A172 (cell line): ENCODE data around the gene DCHS2. TPM values are rescaled to one million over a fixed set of nuclear protein-coding genes. Genes with fewer than 3 reads are reported as not detected.
A peak's percentile ranks its signal among the peaks of the same experiment; 100 is the strongest.

ENCODE experiments used
- DNase-seq: peaks from one replicate; pipeline ENCODE4 v3.0.0-alpha.2; 2015; ENCODE audit warnings: low spot score
- total RNA-seq: library from RNA; depleted of rRNA; stranded (reverse); fragments of >200 nt; shearing (Covaris generic); gene quantifications from 2 replicates; pipeline ENCODE4 v1.2.3, GENCODE V29; 2014

DCHS2 gene
- total RNA-seq, 1 experiment from 2014 or later = not detected

DNA sequence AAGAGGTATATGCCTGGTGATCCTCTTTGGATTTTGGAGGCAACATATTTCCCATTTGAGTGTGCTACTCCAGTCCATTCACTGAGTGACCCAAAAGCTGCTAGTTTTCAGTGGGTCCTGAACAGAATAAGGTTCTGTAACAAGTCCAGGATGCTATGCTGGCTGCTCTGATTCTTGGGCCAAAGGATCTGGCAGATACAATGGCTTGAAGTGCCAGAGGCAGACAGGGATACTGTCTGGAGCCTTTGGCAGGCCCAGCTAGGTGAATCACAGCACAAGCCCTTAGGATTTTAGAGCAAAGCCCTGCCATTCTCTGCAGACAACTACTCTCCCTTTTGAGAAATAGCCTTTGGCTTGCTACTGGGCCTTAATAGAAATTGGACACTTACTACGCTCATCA is 40.6 kb downstream of the DCHS2 start:
- DNase-seq = no peak

- DNase-seq = no peak
Observed at GRCh38 chr4:154444958-154445357, 46.6 kb downstream of the DCHS2 start.

GRCh38 chr4:154441982-154442381 is 49.6 kb downstream of the DCHS2 start:
- no peak for DNase-seq

GRCh38 chr4:154441124-154441523 is 50.5 kb downstream of the DCHS2 start:
- DNase-seq = no peak

GRCh38 chr4:154439224-154439623 is 52.4 kb downstream of the DCHS2 start:
- DNase-seq = no peak

- no peak for DNase-seq
Observed at GRCh38 chr4:154435895-154436294, 55.7 kb downstream of the DCHS2 start.

- no peak for DNase-seq
Observed at GRCh38 chr4:154433543-154433942, 58.1 kb downstream of the DCHS2 start.

- DNase-seq = no peak
Observed at GRCh38 chr4:154429176-154429575, 62.4 kb downstream of the DCHS2 start.

DNA sequence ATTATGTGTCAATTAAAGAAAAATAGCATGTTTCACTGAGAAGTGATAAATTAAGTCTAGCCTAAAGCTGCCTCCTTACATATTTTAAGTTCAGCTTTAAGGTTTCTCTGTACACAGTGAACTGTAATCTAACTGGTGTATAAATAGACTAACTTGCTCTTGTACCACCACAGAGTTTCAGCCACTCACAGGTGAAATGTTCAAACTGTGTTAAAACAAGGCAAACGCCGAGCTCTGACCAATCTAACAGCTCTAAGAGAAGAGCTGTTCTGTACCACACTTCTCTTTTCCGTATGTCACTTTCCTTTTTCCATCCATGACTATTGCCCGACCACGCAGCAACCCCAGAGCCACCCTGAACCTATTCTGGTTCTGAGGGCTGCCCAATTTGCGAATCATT is 64.5 kb downstream of the DCHS2 start:
- DNase-seq = no peak

DNA sequence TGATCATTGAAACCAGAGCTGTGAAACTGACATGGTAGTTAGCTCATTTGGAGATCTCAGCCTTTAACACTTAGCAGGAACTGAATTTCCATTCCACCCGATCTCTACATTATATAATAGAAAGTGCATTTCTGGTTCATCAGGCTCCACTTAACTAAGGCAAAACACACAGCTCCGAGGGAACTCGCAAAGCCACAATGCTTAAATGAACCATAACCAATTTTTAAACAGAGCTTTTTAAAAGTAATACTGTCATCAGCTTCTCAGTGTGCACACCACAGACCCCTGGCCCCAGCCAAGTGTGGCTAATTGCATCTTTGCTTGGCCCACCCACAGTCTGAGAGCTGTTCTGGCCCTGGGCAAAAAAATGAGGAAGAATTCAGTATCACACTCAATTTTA is 66.1 kb downstream of the DCHS2 start:
- no peak for DNase-seq

DNA sequence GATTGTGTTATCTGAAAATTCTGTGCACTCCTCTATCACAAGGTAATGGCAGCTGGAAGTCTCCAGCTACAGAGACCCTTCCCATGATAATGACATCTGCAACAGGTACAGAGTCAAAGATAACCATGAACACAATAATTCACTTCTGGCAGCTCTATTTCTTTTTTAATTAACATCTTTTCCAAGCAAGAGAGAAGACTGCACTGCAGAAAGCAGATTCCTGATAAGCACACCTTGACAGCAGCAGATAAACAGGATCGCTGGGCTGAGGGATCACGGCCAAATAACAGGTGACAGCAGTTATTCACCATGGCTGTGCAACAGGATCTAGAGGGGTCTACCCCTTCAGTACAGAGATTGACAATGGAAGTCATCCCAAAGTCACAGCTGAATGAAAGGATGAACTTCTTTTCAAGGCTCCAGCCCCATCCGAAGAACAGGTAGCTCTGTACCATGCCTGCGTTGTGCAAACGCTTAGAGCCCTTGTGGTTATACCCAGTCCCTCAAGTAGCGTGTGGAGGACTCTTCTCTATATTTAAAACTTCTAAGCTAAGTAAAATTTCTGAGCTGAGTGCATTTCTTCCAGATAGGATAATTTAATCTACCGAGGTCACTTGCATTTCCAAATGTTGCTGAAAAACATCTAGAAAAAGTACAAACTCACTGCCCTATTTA is 66.7 kb downstream of the DCHS2 start:
- DNase-seq = no peak

DNA sequence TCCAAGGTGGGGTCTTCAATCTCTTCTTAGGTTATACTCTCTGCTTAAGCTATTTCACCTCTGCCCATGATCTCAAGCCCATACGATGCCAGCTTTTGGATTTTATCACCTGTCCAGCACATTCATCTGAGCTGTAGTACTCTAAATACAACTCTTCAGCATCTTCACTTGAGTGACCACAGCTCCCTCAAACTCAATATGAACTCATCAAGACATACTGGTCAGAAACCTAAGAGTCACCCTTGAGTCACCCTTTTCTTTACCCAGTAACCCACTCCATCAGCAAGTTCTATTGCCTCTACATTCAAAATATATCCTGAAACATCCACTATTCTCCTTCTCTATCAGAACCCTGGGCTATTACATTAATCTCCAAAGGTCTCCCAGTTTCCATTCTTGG is 69.4 kb downstream of the DCHS2 start:
- DNase-seq = no peak

DNA sequence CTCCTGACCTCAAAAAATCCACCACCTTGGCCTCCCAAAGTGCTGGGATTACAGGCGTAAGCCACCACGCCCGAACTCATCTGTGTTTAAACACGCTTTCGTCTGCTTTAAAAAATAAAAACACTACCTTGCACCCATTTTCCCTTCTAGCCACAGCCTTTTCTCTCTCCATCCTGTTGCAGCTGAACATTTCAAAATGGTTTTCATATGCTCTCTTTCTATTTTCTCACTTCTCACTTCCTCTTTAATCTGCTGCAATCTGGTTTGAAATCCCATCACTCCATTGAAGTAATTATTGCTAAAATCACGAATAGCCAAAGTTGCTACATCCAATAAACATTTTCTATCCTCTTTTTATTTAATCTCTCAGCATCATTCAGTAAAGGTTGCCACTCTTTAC is 70.0 kb downstream of the DCHS2 start:
- no peak for DNase-seq

DNA sequence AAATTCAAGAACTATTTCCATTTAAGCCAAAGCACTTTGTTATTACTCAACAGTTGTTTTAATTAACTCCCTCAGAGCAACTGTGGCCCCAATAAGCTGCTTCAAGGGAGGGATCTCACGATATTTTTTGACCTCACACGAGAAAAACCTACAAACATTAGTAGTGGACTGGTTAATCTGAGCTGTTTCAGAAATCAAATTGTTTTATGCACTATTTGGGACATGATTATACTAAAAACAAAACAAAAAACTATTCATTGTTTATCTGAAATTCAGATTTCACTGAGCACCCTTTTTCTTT is 74.3 kb downstream of the DCHS2 start:
- no peak for DNase-seq

DNA sequence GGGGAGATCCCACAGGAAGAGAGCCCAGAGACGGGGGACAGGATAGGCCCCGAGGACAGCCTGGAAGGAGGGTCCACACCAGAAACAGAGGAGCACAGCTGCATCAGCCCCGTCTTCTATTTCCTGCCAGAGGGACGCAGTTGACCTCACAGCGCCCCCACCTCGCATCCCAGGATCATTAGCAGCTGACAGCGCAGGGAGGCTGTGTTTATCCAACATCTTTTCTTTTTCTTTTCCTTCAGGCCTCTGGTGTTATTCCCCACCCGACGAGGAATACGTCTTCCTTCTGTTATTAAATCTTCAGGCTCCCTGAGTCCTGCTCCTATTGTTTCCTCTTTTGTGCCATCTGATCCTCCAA is 75.4 kb downstream of the DCHS2 start:
- no peak for DNase-seq

GRCh38 chr4:154415313-154415712 is 76.3 kb downstream of the DCHS2 start:
- no peak for DNase-seq

DNA sequence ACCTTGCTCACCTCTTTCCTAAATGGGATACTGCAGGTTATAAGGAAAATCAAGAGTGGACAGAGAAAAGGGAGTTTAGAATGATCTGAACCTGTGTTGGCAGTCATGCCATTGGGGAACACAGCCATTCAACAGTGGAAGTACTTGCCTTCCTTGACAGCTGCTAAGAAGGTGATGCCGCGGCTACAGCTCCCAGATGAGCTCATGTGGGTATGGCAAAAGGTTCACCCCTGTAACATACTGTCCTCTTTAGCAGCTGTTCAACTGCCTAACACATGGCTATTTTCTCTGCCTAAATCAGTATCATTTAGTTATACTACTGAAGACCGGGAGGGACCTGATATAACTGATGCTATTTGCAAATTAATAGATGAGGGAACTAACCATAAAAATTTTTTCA is 76.8 kb downstream of the DCHS2 start:
- DNase-seq = no peak

DNA sequence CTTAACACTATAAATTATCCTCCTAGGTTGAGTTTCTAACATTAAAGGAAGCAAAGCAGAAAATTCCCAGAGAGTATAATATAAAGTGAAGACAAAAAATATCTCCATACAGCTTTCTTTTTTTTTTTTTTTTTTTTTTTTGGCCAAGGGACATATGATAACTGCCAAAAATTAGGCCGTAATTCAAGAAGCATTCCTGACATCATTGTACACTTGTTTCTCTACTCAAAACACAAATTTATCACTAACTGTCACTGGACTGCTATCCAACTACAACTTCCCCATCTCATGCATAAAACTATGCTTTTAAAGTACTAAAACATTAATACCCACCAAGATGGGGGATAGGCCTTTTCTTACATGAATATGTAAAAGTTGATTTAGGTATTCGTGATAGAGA is 77.2 kb downstream of the DCHS2 start:
- no peak for DNase-seq

DNA sequence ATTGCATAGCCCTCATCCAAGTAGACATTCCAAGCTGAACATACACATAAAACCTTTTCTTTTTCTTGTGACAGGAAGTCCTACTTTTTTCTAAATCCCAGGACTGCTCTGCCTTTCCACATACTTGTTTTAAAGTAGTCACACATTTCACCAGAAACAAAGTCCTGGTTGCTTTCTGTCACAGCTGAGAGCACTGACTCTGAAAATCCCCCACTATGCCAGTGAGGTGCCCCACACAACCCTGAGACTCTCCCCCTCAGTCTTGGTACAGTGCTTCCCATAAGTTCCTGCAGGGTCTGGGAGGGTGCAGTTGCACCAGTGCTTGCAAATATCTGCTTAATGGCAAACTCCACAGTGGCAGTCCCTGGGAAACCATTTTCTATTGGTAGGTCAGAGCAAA is 84.2 kb downstream of the DCHS2 start:
- no peak for DNase-seq

GRCh38 chr4:154406018-154406795 is 85.4 kb downstream of the DCHS2 start:
- no peak for DNase-seq

DNA sequence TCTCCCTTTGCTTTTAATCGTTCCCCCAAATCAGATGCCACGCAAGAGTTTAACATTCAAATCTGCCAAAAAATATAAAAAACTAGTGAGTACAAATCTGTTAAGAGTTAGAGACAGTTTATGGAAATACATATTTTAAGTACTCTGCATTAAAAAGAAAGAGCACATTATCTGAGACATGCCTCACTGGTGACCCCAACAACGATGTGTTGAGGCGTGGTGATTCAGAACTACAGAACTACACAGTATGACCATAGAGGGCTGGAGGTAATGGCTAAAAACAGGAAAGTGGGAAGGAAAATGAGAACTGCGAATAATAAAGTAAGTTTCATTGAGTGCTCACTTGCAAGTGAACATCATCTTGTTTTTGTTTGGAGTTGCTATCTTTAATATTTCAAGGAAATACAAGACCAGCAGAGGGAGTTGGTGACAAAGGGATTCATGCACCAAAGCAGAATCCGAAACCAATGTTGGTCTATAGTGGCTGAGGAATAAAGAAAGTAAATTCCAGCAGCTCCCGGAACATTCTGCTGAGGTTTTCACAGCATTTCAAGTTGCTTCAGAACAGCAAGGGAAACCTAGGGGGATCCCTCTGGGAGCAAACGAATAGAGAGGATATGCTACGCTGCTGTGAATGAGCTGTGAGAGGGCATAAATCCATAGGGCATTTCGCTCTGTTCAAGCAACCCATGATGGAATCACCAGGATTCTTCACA is 92.2 kb downstream of the DCHS2 start:
- peak; percentile 45 for DNase-seq

- DNase-seq = no peak
Observed at GRCh38 chr4:154390324-154390723, 101.3 kb downstream of the DCHS2 start.

DNA sequence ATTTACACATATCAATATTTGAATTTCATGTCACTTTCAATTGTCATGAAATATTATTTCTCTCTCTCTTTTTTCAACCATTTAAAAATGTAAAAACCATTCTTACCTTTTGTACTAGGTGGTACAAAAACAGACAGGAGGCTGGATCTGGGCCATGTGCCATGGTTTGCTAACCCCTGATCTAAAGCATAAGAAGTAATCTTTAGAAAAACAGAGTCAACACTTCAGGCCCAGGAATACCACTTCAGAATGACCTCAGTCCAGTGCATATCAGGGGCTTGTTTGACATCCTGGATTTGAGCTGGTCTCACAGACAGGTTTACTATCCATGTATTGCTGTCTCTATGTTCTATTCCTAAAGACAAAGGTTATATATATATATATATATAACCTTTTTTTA is 102.5 kb downstream of the DCHS2 start:
- no peak for DNase-seq
